PC-3 (cell line): ENCODE measurements around the gene ACOT11. TPM values are rescaled to one million over a fixed set of nuclear protein-coding genes. Genes with fewer than 3 reads are reported as not detected.

Experiments
- ATAC-seq: fragments of 200-7000 bp; cut with Tn5 transposase; 2 replicates; pipeline ENCODE4 v1.9.1; 2020; ENCODE audit warnings: mild to moderate bottlenecking, moderate library complexity
- BruUV-seq: library from RNA; stranded (reverse); fragments of 400-500 nt; replicated peaks from 2 replicates; lab custom pipeline; 2021; lab: Mats Ljungman, UMichigan
- CTCF ChIA-PET: fragments of 300-600 bp; sonication (Branson Sonifier 250); formaldehyde crosslinking; loops from one replicate; lab custom pipeline; 2022; ENCODE audit warnings: antibody characterized with exemption; lab: Charles Lee
- POLR2A ChIA-PET: fragments of 300-600 bp; sonication (Branson Sonifier 250); formaldehyde crosslinking; loops from one replicate; lab custom pipeline; 2022; ENCODE audit warnings: antibody characterized with exemption; ENCODE audit not compliant: unreplicated experiment; lab: Charles Lee
- DNase-seq: peaks from one replicate; pipeline ENCODE4 v3.0.0-alpha.2; 2015
- H2AFZ ChIP-seq: fragments of 300-600 bp; sonication (generic); 2 replicates; pipeline ENCODE4 v1.6.0; 2016; ENCODE audit warnings: antibody characterized with exemption, low read length
- H3F3A ChIP-seq: fragments of 300-600 bp; sonication (generic); one replicate; pipeline ENCODE4 v1.6.0; 2017; ENCODE audit warnings: antibody characterized with exemption, low read length, control low read depth, mild to moderate bottlenecking; ENCODE audit not compliant: unreplicated experiment
- H3K27ac ChIP-seq: fragments of 300-600 bp; sonication (generic); 2 replicates; pipeline ENCODE4 v1.5.1; 2016; ENCODE audit warnings: mild to moderate bottlenecking, low read length
- H3K27me3 ChIP-seq: fragments of 300-600 bp; sonication (generic); 2 replicates; pipeline ENCODE4 v1.6.1; 2016; ENCODE audit warnings: low read length, mixed read lengths
- H3K36me3 ChIP-seq: fragments of 300-600 bp; sonication (generic); 2 replicates; pipeline ENCODE4 v1.6.1; 2016; ENCODE audit warnings: low read depth, mixed run types, low read length, mixed read lengths
- H3K4me1 ChIP-seq: fragments of 300-600 bp; sonication (generic); 2 replicates; pipeline ENCODE4 v1.5.1; 2016; ENCODE audit warnings: low read length; ENCODE audit not compliant: insufficient read depth
- H3K4me2 ChIP-seq: fragments of 300-600 bp; sonication (generic); 2 replicates; pipeline ENCODE4 v1.6.0; 2016; ENCODE audit warnings: low read length
- H3K4me3 ChIP-seq: fragments of 300-600 bp; sonication (generic); 2 replicates; pipeline ENCODE4 v1.5.1; 2016; ENCODE audit warnings: mild to moderate bottlenecking, low read length, mixed read lengths
- H3K79me2 ChIP-seq: fragments of 300-600 bp; sonication (generic); 2 replicates; pipeline ENCODE4 v1.6.1; 2017; ENCODE audit warnings: low read length, mixed read lengths
- H3K9ac ChIP-seq: fragments of 300-600 bp; sonication (generic); 2 replicates; pipeline ENCODE4 v1.6.0; 2016; ENCODE audit warnings: mild to moderate bottlenecking, low read length
- H3K9me2 ChIP-seq: fragments of 300-600 bp; sonication (generic); replicated peaks from 2 replicates; pipeline ENCODE4 v1.6.1; 2016; ENCODE audit warnings: mixed run types, low read length, mixed read lengths
- H3K9me3 ChIP-seq: fragments of 300-600 bp; sonication (generic); 2 replicates; pipeline ENCODE4 v1.6.1; 2016; ENCODE audit warnings: low read length, mixed read lengths
- H4K20me1 ChIP-seq: fragments of 300-600 bp; sonication (generic); 2 replicates; pipeline ENCODE4 v1.6.1; 2016; ENCODE audit warnings: low read length, mixed read lengths
- EZH2 ChIP-seq: fragments of 300-600 bp; sonication (generic); IDR thresholded peaks from one replicate; pipeline ENCODE4 v1.6.1; 2017; ENCODE audit warnings: antibody characterized with exemption, mild to moderate bottlenecking, low read length; ENCODE audit not compliant: unreplicated experiment
- EZH2phosphoT487 ChIP-seq: fragments of 300-600 bp; sonication (generic); IDR thresholded peaks from 2 replicates; pipeline ENCODE4 v1.6.1; 2018; ENCODE audit warnings: mild to moderate bottlenecking, antibody characterized with exemption, low read length, borderline replicate concordance
- intact Hi-C: fragments of 100-400 bp; cut with micrococcal nuclease; formaldehyde crosslinking; loops from 2 replicates; pipeline ENCODE4 v1.9.0; 2023
- total RNA-seq: library from RNA; depleted of rRNA; stranded (reverse); fragments of >200 nt; gene quantifications from 2 replicates; pipeline ENCODE4 v1.2.3, GENCODE V29; 2014
- TF ChIP-seq, protein P1 (sequence below): fragments of 300-600 bp; sonication (generic); conservative IDR thresholded peaks from 2 replicates; pipeline ENCODE4 v1.5.1; 2017; ENCODE audit warnings: antibody characterized with exemption, low read depth, mild to moderate bottlenecking, low read length

Gene ACOT11
- total RNA-seq, 1 experiment from 2014 or later = 5.0 TPM

GRCh38 chr1:54542120-54542961, 5.7 kb upstream of the ACOT11 start:
- H3K27me3 ChIP-seq = peaks cover 4% of the 10 kb centered on the region; the same call in 1 of the 2 replicates
- peak overlapping the region; percentile 41 for H3K4me2 ChIP-seq
- no peaks in the 10 kb centered on the region for H3K79me2 ChIP-seq
- DNase-seq (no peak), ATAC-seq (peak; percentile 74)
- H3K4me3 ChIP-seq = no peak overlapping the region
- POLR2A ChIA-PET = no interaction called here
- no peak overlapping the region for H2AFZ ChIP-seq
- no peak overlapping the region for H3K27ac ChIP-seq
- no peaks in the 10 kb centered on the region for H4K20me1 ChIP-seq
- H3K36me3 ChIP-seq = no peaks in the 10 kb centered on the region
- H3K9ac ChIP-seq = no peak overlapping the region
- no peaks in the 10 kb centered on the region for H3K9me2 ChIP-seq
- no peaks in the 10 kb centered on the region for H3F3A ChIP-seq
- CTCF ChIA-PET = no interaction called here
- no peaks in the 10 kb centered on the region for H3K4me1 ChIP-seq
- H3K9me3 ChIP-seq = no peaks in the 10 kb centered on the region
- TF ChIP-seq EZH2 = no peak
- TF ChIP-seq, protein P1, sequence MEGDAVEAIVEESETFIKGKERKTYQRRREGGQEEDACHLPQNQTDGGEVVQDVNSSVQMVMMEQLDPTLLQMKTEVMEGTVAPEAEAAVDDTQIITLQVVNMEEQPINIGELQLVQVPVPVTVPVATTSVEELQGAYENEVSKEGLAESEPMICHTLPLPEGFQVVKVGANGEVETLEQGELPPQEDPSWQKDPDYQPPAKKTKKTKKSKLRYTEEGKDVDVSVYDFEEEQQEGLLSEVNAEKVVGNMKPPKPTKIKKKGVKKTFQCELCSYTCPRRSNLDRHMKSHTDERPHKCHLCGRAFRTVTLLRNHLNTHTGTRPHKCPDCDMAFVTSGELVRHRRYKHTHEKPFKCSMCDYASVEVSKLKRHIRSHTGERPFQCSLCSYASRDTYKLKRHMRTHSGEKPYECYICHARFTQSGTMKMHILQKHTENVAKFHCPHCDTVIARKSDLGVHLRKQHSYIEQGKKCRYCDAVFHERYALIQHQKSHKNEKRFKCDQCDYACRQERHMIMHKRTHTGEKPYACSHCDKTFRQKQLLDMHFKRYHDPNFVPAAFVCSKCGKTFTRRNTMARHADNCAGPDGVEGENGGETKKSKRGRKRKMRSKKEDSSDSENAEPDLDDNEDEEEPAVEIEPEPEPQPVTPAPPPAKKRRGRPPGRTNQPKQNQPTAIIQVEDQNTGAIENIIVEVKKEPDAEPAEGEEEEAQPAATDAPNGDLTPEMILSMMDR = no peak
- TF ChIP-seq EZH2phosphoT487 = no peak
- no TSS peak for BruUV-seq
- intact Hi-C loops = no loop called here

DNA sequence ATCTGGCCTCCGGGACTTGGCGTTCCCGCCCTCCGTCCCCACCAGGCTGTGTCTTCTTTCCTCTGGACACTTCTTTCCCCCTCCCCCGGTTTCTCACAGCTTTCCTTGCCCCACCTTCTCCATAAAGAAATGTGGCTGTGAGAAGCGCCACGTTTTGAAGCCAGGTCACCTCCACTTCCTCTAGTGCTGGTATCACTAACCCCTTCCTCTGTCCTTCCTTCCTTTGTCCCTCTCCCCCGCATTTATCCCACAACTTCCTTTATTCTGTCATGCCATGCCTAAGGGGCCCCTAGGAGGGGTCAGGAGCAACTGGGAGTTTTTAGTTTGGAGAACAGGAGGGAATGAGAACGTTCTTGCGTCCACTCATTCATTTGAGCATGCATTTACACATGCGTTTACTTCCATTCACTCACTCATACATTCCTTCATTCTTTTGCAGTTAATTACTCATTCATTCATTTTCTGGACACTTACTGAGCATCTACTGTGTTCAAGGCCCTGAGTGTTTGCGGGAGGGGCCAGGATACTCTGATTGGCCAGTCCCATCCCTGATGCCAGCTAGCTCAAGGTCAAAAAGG, 5.0 kb upstream of the ACOT11 start:
- H3K4me1 ChIP-seq = no peaks in the 10 kb centered on the region
- H3K36me3 ChIP-seq = no peaks in the 10 kb centered on the region
- no peak overlapping the region for H3K27ac ChIP-seq
- no peak overlapping the region for H3K9ac ChIP-seq
- intact Hi-C loops = no loop called here
- no peaks in the 10 kb centered on the region for H3K27me3 ChIP-seq
- no peaks in the 10 kb centered on the region for H3F3A ChIP-seq
- ChIA-PET CTCF (no interaction called here), POLR2A (no interaction called here)
- no peak overlapping the region for H2AFZ ChIP-seq
- no peaks in the 10 kb centered on the region for H3K9me3 ChIP-seq
- no peaks in the 10 kb centered on the region for H4K20me1 ChIP-seq
- no peaks in the 10 kb centered on the region for H3K9me2 ChIP-seq
- no peak overlapping the region for H3K4me2 ChIP-seq
- BruUV-seq = no TSS peak
- no peak for DNase-seq
- no peaks in the 10 kb centered on the region for H3K79me2 ChIP-seq
- TF ChIP-seq, protein P1 = no peak
- TF ChIP-seq EZH2phosphoT487 (no peak), EZH2 (no peak)
- ATAC-seq = no peak
- no peak overlapping the region for H3K4me3 ChIP-seq
